SHP77 (cell line): Measurements from ENCODE around the gene GNB5.
"Not testable (repeated sequence)": the region's sequence is repeated elsewhere in the genome, so short reads cannot be mapped to it uniquely, and the experiment has no call there.

Source experiments
- DNase-seq, 2 experiments: peaks; one replicate each; lab custom pipeline; 2025; lab: John Stamatoyannopoulos, UW

Gene GNB5

GRCh38 chr15:52207191-52207590, 16.0 kb upstream of the GNB5 start:
- DNase-seq, result no peak

DNA sequence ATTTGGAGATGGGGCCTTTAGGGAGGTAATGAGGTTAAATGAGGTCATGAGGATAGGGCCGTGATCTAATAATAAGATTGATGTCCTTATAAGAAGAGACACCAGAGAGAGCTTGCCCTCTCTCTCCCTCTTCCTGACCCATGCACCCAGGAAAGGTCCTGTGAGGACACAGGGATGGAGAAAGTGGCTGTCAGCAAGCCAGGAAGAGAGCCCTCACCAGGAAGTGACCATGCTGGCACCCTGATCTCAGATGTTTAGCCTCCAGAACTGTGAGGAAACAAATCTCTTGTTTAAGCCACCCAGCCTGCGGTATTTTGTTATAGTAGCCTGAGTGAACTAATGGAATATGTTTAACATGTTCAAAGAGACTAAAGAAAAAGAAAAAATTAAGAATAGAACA, 15.3 kb upstream of the GNB5 start:
- no peak for DNase-seq

DNA sequence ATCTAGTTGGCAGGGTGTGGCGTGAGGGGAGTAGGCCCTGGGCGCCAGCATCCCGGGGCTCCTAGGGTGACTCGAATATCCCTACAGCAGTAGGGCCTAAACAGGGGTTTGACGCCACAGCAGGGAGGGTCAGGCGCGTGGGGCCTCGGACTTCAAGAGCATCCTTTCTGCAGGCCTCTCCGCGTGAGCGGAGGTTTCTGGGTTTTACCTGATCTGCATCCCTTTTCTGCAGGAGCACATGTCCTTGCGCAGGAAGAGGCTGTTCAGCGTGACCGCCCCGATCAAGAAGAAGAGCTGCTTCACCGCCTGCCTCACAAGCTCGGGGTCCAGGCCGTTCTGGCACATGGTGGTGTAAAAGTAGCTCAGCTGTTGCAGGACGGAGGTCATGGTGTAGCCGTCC, 13.5 kb upstream of the GNB5 start:
- DNase-seq, result no peak

- DNase-seq, result no peak
Measured at GRCh38 chr15:52200831-52201365, 9.7 kb upstream of the GNB5 start.

GRCh38 chr15:52199271-52199670, 8.1 kb upstream of the GNB5 start:
- no peak for DNase-seq

GRCh38 chr15:52196891-52197290, 5.7 kb upstream of the GNB5 start:
- DNase-seq, result no peak

- DNase-seq, result no peak
Measured at GRCh38 chr15:52193791-52194190, 2.6 kb upstream of the GNB5 start.

DNA sequence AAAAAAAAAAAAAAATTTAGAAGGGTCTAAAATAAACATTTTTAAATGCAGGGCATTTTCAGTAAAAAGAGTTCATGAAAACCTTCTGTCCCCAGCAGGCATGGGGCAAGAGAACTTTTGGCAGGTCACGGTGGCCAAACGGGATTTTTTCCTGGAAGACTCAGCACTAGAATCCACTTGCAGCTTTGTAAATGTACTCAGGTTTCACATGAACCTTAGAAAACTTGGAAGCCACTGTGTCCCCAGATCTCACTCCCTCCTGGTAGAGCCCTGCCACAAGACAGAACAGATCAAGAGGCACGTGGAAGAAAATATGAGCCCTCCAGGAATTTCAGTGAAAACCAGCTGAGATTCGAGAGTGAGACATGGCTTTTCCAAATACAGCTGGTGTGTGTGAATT, 2.1 kb upstream of the GNB5 start:
- DNase-seq, result no peak

DNA sequence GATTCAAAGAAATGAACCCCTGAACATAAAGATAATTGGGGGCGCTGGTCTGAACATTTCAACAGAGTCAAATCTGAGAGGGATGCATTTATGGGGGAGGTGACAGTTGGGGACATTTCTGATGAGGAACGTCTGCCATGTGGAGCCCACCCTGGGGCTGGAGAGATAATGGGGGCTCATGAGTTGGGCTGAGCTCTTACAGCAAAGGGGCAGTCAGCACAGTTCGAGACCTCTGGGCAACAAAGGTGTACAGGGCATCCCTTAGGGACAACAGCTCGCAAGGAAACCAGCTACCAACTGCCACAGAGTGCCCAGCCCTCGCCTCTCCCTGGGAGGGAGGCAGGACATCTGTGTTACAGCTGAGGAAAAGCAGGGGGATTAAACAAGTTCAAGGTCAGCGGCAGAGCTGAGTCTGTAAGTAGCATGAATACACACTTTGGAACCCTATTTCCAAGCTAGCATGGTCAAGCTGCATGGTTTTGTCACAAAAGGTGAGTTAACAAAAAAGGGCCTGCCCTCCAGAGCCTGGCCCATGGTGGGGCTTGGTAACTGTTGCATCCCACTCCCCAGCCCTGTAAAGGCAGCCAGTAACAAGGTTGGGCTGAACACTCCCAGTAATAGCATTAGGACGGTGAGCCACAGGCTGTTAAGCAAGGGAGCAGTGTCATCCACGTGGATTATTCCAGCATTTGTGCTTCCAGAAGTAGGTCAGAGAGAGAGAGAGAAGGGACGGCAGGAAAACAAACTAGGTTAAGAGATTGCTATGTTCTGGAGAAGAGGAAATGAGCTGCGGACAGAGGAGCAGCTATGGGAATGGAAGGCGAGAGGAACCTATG, 4.3 kb downstream of the GNB5 start:
- DNase-seq, result no peak

DNA sequence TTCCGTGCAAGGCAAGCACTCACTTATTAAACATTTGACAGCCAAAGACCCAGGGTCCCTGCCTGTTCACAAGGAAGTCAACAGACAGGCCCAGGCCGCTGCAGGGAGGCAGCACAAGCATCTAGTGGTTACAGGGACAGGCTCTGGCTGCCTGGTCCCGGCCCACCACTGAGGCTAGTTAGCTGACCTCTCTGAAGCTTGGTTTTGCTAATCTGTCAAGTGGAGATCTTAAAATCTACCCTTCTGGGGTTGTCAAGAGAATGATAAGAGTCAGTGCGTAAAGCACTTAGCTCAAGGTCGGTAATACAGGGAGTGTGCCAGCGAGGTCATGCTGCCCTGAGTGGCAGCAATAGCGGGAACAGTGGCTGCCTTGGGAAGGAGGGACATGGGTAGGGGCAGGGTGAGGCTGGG, 6.0 kb downstream of the GNB5 start:
- DNase-seq, result no peak

GRCh38 chr15:52184721-52185120, 6.5 kb downstream of the GNB5 start:
- no peak for DNase-seq

- DNase-seq, result peak; percentile 8 to 10
Measured at GRCh38 chr15:52183562-52184173, 7.5 kb downstream of the GNB5 start.

DNA sequence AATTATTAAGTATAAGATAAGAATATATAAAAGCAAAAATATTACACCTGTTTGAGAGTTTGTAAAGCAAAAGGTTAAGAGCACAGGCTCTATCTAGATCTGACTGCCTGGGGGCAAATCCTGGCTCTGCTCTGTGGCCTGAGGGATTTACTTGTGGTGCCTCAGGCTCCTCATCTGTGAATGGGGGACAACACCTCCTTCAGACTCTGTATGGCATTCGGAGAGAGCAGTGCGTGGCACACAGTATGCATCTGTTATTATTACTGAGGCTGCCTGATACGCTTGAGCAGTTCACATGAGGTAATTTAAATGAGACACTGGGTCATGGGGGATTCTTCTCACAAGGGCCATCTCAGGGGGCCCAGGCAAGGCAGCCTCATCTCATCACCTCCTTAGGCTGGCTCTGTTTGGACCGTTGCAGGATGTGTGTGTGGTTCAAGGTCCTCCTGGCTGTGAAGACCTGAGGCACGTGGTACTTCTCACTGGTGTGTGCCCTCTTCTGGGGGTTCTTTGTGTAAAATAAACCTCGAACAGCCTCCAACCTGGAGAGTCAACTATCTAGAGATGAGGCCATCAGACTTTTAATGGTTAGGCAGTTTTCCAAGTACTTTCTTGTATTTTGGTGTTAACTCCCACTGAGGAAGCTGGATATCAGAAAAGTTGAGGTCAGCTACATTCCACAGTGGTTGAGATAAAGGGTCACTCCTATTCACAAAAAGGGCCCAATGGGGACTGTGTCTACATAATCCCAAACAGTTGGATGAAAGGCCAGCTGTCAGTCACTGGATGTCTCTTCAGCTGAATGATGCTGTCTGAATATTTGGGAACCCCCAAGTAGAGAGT, 9.0 kb downstream of the GNB5 start:
- DNase-seq, result no peak

DNA sequence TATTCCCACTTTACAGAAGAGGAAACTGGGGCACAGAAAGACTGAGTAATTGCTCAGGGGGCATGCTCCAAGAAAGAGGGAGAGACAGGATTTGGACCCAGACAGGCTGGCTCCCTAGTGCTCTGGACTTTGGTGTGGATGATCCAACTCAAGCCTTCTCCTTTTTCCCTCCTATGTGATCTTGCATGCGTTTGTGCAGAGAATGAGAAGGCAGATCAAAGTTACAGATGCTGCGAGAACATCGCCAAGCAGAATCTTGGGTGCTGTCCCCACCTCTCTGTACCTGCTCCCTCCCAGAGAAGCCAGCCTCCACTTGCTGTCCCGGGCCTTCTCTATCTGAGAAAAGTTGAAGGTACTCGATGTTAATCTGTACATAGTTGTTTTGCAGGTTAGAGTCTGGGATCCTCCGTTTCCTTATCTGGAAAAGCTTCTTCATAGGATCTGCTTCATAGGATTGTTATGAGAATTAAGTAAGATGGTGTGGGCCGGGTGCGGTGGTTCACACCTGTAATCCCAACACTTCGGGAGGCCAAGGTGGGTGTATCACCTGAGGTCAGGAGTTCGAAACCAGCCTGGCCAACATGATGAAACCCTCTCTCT, 10.2 kb downstream of the GNB5 start:
- no peak for DNase-seq

- peak in 1 of 2 experiments; percentile 9 for DNase-seq
Measured at GRCh38 chr15:52180196-52180835, 10.9 kb downstream of the GNB5 start.

DNA sequence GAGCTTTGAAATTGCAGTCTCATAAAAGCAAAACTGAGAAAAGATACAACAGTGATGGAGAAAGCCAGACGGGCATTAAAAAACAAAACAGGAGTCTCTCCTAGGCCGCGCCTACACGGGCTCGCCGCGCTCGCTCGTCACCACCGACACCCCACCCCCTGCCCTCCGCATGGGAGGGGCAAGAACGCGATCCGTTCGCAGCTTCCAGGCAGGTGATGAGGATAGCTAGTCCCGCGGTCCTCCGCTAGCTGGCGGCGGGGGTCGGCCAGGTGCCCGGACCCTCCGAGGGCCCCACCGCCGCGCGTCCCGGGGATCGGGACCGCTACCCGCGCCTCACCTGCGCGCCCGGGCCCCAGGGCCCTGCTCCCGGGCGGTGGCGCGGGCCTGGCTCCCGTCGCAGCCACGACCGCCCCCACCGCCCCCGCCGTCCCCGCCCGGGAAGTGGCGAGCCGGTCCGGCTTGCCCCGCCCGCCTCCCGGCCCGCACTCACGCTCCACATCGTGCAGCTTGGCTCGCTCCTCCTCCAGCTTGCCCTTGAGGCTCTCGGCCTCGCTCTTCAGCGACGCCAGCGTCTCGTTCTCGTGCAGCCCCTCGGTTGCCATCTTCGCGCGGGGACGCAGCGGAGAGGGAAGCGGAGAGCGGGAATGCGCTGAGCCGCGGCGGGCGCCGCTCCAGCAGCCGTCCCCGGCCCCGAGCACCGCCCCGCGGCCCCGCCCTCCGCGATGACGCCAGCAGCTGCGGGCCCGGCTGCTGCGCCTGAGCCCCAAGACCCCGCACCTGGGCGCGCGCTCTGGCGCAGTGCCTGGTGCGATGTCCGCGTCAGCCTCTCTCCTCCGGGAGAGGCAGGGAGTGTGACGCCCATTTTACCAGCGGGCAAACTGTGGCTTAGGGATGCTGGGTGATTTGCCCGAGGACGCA, 11.7 kb downstream of the GNB5 start:
- DNase-seq, result peak; percentile 74 to 84

GRCh38 chr15:52178765-52179164, 12.4 kb downstream of the GNB5 start:
- DNase-seq, result no peak

DNA sequence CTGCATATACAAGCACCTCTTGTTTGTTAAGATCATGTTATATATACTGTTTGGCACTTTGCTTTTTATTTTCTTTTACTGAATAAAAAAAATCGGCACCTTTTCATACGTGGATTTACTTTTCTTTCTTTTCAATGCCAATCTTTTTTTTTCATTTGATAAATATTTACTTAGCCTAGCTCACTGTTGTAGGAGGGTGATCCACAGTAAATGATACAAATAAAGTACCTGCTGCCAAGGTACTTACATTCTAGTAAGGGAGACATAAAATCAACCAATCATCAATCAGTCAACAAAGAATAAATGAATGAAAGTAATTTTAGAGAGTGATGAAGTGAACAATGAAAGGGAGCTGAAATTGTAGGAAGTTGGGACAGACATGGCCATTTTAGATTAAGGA, 18.3 kb downstream of the GNB5 start:
- no peak for DNase-seq

DNA sequence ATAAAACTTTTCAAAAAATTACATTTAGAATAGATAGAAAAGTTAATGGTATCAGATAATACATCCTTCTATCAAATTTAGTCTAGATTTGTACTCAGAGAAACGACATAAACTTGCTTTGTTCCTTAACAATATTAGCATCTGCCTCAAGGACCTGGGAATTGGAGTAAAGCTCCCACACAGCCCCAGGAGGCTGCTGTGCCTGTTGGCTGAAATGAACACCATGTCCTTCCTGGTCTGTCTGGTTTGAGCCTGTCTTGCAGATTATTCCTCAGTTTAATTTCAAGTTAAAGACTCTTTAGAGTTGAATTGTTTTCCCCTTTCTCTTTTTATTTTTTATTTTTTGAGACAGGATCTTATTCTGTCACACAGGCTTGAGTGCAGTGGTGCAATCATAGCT, 19.4 kb downstream of the GNB5 start:
- DNase-seq, result no peak

DNA sequence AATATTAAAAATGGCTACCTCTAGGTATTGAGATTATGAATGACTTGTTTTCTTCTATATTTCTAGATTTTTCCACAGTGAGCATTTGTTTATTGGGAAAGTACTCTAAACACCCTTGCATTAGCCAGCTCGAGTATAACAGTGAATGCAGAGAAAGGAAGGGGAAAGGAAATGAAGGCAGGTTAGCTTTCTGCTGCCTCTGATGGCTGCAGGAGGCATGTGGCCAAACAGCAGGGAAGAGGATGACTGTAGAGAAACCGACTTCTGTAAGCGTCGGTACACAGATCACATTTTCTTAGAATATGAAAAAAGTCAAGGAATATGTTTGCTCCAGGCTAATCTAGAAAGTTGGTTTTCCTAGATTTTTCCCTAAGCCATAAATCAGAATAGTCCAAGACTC, 19.8 kb downstream of the GNB5 start:
- DNase-seq, result no peak

DNA sequence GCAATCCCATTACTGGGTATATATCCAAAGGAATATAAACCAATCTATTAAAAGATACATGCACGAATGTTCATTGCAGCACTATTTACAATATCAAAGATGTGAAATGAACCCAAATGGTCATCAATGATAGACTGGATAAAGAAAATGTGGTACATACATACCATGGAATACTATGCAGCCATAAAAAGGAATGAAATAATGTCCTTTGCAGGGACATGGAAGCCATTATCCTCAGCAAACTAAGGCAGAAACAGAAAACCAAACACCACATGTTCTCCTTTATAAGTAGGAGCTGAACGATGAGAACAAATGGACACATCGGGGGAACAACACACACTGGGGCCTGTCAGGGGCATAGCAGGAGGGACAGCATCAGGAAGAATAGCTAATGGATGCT, 21.0 kb downstream of the GNB5 start:
- DNase-seq, result not testable (repeated sequence)
